HT-29 (cell line): Measurements from ENCODE around the gene TRPM2. TPM values are rescaled to one million over a fixed set of nuclear protein-coding genes. Genes with fewer than 3 reads are reported as not detected.

Experiments
- DNase-seq: peaks from one replicate; pipeline ENCODE4 v3.0.0-alpha.2; 2015; ENCODE audit warnings: low spot score
- total RNA-seq: library from RNA; depleted of rRNA; stranded (reverse); fragments of >200 nt; shearing (Covaris generic); gene quantifications from 2 replicates; pipeline ENCODE4 v1.2.3, GENCODE V29; 2014

TRPM2 gene
- total RNA-seq, 1 experiment from 2014 or later = not detected

- DNase-seq = no peak
Observed at GRCh38 chr21:44322621-44323325, 30.6 kb upstream of the TRPM2 start.

- DNase-seq = no peak
Observed at GRCh38 chr21:44323591-44323990, 29.8 kb upstream of the TRPM2 start.

- no peak for DNase-seq
Observed at GRCh38 chr21:44324106-44324853, 29.1 kb upstream of the TRPM2 start.

GRCh38 chr21:44324854-44325107 lies 28.6 kb upstream of the TRPM2 start:
- DNase-seq = no peak

GRCh38 chr21:44325386-44326271 lies 27.8 kb upstream of the TRPM2 start:
- DNase-seq = no peak

- no peak for DNase-seq
Observed at GRCh38 chr21:44326272-44326647, 27.2 kb upstream of the TRPM2 start.

- no peak for DNase-seq
Observed at GRCh38 chr21:44326716-44327602, 26.5 kb upstream of the TRPM2 start.

GRCh38 chr21:44327603-44327974 lies 25.8 kb upstream of the TRPM2 start:
- DNase-seq = no peak

- no peak for DNase-seq
Observed at GRCh38 chr21:44328242-44328895, 25.1 kb upstream of the TRPM2 start.

- peak; percentile 3 for DNase-seq
Observed at GRCh38 chr21:44329086-44329889, 24.1 kb upstream of the TRPM2 start.

GRCh38 chr21:44329971-44330681 lies 23.3 kb upstream of the TRPM2 start:
- DNase-seq = no peak

GRCh38 chr21:44330698-44331097 lies 22.7 kb upstream of the TRPM2 start:
- no peak for DNase-seq

GRCh38 chr21:44331209-44331608 lies 22.2 kb upstream of the TRPM2 start:
- no peak for DNase-seq

GRCh38 chr21:44331650-44332307 lies 21.6 kb upstream of the TRPM2 start:
- no peak for DNase-seq

GRCh38 chr21:44332383-44332782 lies 21.0 kb upstream of the TRPM2 start:
- no peak for DNase-seq

- no peak for DNase-seq
Observed at GRCh38 chr21:44332965-44333364, 20.5 kb upstream of the TRPM2 start.

GRCh38 chr21:44333509-44334328 lies 19.7 kb upstream of the TRPM2 start:
- no peak for DNase-seq
